Embryonic facial prominence (tissue), 1 donor: ENCODE measurements around the gene TJP3.

Source experiments
- DNase-seq: peaks from one replicate; pipeline ENCODE4 v3.0.0-alpha.2; 2016; ENCODE audit errors: extremely low spot score

The TJP3 gene

GRCh38 chr19:3784607-3785450 is 76.6 kb downstream of the TJP3 start:
- DNase-seq = no peak

- no peak for DNase-seq
Measured at GRCh38 chr19:3785451-3785937, 77.3 kb downstream of the TJP3 start.

- no peak for DNase-seq
Measured at GRCh38 chr19:3785938-3786824, 78.0 kb downstream of the TJP3 start, which contains the start of gene MATK. Gene MATK, minus strand, starts transcription at chr19:3786381. Its CDS starts 1,246 bp downstream, at chr19:3785135.

GRCh38 chr19:3788996-3789778 is 81.0 kb downstream of the TJP3 start:
- no peak for DNase-seq

- DNase-seq = no peak
Measured at GRCh38 chr19:3790209-3790734, 82.1 kb downstream of the TJP3 start.

- no peak for DNase-seq
Measured at GRCh38 chr19:3790941-3791340, 82.8 kb downstream of the TJP3 start.

- DNase-seq = no peak
Measured at GRCh38 chr19:3792114-3792513, 83.9 kb downstream of the TJP3 start.

- no peak for DNase-seq
Measured at GRCh38 chr19:3793799-3794198, 85.6 kb downstream of the TJP3 start.

GRCh38 chr19:3796358-3796757 is 88.2 kb downstream of the TJP3 start:
- DNase-seq = no peak

- no peak for DNase-seq
Measured at GRCh38 chr19:3798137-3798536, 90.0 kb downstream of the TJP3 start.
